NCI-H2227 (cell line): ENCODE results near the gene C11orf54.
"Not testable (repeated sequence)": the region's sequence is repeated elsewhere in the genome, so short reads cannot be mapped to it uniquely, and the experiment has no call there.

Experiments
- DNase-seq: peaks from one replicate; lab custom pipeline; 2025; ENCODE audit not compliant: unreplicated experiment; lab: John Stamatoyannopoulos, UW

Gene C11orf54

DNA sequence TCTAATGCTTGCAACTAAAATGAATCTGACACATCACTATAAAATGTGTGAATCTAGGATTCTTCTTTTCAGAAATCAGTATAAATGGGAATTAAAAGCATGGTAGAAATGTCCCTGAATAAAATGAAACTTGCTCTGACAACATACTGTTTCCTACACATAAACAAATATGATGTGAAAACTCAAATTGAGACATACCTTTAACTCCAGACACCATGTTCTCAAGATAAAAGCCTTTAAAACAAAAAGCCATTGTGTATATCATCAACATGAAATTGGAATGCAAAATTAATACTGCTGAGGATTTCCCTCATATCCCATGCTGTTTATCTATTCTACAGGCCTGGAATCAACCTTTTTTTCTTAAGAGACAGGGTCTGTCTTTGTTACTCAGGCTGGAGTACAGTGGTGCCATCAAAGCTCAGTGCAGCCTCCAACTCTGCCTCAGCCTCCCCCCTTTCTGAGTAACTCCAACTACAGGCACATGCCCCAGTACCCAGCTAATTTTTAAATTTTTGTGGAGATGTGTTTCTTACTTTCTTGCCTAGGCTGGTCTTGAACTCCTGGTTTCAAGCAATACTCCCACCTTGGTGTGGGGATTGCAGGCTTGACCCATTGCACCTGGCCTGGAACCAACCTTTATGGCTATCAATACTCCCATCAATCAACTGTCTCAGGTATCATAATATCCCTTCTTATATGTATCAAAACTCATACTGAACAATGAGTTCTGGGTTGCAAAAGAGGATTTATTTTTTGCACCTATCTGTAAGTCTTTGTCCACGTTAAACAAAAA is 6.8 kb upstream of the C11orf54 start:
- no peak for DNase-seq

DNA sequence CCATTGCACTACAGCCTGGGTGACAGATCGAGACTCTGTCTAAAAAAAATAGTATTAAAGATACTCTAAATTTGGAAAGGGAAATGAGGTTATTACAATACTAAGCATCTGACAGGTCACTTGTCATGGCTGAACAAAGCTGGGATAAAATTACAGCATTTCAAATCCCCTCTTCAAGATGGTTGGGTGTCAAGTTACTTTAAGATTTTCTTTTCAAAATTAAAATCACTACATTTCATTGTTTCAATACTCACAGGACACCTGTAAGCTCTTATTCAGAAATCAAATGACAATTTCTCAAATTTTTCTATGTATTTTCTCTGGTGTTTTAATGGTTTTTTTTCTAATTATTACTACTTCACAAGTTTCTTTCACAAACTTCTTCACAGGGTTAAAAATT is 5.8 kb upstream of the C11orf54 start:
- no peak for DNase-seq

DNA sequence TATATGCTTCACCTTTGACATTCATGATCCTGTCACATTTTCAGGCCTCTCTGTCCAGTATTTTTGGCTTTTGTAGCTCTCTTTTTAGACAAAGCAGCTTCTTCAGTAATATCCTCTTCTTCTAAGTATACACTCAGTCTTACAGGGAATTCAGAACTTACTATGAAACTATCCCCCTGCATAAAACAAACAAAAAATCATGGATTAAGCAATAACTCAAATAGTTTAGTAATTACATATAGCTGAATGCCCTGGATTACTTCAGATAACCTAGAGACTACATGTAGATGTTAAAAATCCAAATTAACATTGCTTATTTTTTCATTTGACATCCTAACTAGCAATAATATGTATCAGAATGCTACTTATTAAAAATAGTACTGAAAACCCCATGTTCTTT is 5.3 kb upstream of the C11orf54 start:
- DNase-seq, result no peak

DNA sequence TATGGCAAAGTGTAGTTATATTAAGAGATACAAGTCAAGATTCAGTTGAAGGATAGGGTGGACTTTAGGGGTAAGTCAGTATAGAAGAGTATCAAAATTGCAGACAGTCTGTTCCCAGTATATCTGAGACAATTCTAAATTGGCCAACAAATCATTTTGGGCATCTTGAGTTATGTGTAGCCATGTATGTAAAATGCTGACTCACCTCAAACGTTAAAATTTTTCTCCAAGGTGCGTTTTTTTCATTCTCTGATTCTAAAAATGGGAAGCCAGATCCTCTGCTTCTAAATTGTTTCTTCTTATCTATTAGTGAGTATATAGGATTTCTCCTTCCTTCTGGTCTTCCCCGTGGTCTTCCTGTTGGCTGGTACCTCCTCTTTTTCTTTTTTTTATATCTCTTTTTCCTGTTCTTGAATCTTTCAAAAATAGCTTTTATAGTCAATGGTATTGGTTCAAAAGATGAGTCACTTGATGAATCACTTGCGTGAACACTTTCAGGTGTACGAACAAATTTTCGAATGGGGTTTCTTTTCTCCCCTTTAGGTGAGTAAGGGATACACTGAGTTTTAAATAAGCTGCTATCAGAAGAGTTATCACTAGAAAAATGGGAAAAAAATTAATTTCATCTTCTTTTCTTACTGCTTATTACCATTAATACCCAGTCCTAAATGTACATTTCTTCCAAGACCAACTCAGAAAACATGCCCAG is 3.4 kb upstream of the C11orf54 start:
- DNase-seq, result no peak

DNA sequence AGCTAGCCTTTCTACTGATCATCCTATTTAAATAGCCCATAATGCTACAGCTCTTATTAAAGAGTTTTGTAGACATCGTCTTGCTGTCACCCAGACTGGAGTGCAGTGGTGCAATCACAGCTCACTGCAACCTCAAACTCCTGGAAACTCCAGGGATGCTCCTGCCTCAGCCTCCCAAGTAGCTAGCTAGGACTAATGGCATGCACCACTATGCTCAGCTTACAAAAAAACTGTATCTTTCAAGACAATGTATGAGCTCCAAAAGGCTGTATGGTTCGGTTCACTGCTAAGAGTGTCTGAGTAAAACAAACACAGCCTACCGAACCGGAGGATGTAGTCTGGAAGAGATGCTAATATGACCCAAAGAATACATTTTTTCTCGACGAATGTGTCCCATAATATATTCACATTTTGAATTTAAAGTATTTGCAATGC is 2.8 kb upstream of the C11orf54 start:
- DNase-seq, result no peak

DNA sequence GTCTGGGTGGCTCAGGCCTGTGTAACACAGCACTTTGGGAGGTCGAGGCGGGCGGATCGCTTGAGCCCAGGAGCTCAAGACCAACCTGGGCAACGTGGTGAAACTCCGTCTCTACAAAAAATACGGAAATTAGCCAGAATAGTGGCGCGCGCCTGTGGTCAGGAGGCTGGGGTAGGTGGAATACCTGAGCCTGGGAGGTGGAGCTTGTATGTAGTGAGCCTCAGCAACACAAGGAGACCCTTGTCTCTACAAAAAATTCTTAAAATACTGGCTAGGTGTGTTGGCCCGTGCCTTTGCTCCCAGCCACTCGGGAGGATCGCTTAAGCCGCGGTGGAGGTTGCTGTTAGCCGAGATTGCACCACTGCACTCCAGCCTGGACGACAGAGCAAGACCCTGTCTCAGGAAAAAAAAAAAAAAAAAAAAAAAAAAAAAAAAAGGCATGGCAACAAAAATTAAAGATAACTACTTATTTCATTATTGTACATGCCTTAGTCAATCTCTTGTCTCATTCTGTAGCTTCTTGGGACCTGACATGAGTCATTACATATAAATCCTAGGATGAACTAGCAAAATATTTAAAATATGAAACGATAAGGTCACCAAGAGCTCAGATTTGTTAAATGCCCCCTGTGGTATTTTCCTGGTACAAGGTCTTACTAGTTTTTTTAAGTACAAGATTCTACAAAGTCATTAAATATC is 1.3 kb upstream of the C11orf54 start:
- no peak for DNase-seq

DNA sequence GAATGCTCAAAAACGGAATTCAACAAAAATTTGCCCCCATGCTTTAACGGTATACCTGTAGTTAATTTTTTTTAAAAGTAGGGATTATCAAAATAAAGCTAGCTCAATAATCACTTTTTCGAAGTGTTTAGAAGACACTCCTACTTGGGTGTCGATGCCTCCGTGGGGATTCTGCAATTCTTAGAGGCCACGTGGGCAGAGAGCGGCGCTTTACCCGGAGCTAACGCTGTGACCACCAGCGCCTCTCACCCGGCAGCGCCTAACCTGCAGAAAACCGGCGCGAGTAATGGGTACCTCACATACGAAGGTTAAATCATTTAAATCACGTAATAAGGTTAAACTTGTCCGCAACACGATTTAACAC is 760 bp upstream of the C11orf54 start:
- peak; percentile 56 for DNase-seq

DNA sequence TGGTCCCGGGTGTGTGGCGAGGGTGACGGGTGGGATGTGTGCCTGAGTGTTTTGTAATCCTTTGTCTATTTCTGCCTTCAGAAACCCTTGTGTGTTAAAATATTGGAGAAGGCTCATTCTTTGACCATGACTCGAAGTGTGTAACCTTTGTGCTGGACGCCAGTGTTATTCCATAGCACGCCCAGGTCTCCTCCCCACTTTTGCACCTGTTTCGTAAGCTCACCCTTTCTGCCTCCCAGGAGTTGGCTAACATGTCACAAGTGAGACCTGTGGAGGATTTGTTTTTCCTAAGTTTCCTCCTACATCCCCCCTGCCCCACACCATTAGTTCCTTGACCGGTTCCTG is 382 bp downstream of the C11orf54 start:
- peak; percentile 33 for DNase-seq

DNA sequence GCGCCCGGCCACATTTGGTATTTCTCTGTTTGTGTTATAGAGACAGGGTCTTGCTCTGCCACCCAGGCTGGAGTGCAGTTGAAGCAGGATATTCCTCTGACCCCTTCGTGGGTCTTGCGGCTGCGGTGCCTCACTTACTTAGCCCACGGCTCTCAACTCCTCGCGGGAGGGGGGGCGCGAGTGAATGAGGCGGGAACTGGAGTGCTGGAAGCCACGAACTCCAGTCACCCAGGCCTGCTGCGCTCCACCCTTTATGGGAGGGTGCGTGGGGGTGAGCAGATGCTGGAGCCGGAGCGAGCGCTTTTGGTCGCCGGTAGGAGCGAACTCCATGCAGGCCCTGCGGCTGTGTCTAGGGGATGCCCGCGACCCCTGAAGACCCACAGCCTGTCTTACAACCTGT is 1.8 kb downstream of the C11orf54 start:
- DNase-seq, result no peak

DNA sequence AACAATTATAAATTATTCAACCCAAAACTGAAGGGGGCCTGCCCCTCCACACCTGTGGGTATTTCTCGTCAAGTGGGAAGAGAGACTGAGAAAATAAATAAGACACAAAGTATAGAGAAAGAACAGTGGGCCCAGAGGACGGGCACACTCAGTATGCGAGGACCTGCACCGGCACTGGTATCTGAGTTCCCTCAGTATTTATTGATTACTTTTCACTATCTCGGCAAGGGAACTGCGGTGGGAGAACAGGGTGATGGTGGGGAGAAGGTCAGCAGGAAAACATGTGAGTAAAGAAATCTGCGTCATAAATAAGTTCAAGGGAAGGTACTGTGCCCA is 3.2 kb downstream of the C11orf54 start:
- no peak for DNase-seq

DNA sequence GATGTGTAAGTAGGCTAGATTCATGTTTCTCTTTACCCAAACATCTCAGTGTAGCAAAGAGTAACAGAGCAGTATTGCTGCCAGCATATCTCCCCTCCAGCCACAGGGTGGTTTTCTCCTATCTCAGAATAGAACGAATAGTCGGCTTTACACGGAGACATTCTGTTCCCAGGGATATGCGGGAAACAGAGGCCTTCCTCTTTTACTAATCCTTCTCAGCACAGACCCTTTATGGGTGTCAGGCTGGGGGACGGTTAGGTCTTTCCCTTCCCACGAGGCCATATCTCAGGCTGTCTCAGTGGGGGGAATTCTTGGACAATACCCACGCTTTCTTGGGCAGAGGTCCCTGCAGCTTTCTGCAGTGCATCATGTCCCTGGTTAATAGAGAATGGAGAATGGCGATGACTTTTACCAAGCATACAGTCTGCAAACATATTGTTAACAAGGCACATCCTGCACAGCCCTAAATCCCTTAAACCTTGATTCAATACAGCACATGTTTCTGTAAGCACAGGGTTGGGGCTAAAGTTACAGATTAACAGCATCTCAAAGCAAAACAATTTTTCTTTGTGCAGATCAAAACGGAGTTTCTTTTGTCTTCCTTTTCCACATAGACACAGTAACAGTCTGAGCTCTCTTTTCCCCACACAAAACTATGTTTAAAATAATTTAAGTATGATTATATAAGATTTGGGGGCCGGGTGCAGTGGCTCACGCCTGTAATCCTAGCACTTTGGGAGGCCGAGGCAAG is 3.7 kb downstream of the C11orf54 start:
- not testable (repeated sequence) for DNase-seq

DNA sequence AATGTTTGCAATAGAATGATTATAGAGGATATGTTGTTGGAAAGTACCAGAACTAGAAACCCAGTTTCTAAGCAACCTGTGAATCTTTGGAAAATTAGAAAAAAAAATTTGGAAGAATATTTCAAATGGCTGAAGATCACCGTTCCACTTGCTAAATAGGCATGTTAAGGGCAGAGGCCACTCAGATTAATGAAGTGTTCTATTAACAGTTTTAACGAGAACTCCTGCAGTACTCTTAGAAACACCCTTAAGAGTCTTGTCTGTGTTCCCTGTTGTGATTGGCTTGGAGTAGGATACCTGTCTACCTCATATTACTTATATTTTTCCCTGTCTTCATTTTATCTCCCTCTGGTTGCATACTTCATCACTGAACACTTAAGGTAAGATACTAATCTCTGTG is 4.6 kb downstream of the C11orf54 start:
- DNase-seq, result no peak

DNA sequence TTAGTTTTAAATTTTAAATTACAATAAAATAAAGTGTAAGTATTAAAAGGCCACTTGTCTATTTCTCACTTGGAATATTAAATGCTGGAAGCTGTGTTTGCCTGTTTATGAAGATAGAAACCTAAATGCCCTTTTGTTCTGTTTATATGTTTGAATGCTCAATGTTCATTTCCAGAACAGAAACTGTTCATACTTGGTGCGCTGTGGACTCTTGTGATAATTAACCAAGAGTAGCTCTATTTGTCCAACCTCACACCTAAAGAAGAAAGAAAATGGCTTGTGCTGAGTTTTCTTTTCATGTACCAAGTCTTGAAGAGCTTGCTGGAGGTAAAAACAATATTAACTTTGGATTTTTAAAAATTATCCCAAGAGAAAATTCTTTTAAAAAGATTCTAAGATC is 5.7 kb downstream of the C11orf54 start:
- DNase-seq, result no peak

DNA sequence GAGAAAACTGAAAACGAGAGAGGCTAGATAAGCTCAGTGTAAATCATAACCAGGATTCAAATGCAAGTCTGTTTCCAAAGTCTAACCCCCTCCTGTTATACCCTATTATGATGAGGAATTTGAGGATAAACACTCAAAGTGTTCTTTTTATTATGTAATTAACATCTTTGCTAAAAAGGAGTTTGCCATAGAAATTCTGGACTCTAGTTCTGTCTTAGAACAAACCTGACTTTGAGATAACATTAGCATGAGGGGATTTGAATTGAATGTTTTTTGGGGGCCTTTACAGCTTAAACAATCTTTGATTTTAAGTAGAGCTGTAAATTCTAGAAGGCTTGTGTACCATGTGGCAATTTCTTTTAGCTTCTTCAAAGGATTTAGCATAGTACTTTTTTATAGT is 9.5 kb downstream of the C11orf54 start:
- no peak for DNase-seq

DNA sequence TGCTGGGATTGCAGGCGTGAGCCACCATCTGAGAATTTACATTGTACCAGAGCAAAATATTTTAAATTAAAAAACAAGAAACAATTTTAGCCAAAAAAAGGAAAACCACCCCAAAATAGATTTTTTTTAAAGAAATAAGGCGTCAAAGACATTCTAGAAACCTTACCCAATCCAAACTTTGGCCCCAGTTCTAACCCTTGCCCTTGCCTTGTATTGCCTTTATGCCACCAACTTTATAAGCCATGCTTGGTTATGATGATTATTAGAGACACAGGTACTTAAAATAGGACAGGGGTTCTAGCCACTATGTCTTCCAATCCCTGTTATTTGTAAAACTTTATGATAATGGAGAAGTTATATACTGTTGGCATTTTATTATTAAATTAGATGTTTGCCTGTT is 11.8 kb downstream of the C11orf54 start:
- no peak for DNase-seq

DNA sequence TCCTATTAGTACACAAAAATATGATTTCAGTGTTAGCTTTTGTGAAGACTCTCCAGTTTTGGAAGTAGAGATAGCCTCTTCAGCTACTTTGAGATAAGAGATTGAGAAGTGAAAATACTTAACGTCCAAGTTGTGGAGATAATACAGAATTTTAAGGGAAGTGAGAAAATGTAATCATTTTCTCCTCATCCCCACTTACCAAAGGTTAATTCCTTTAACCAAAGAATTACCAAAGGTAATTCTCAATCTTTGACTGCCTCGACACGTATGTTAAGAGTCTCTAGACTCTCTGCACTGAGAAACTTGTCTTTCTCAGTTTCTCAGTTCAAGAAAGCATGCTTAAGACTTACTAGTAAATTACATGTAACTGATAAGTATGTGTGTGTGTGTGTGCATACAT is 15.3 kb downstream of the C11orf54 start:
- DNase-seq, result no peak

DNA sequence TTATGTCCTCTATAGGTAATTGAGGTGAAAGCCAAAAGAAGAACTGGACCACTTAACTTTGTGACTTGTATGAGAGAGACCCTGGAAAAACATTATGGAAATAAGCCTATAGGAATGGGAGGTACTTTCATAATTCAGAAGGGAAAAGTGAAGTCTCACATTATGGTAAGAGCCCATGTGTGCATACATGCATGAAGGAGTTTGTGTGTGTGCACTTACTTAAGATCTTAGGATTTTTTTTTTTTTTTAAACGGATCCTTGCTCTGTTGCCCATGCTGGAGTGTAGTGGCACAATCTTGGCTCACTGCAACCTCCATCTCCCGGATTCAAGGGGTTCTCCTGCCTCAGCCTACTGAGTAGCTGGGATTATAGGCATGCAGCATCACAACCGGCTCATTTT is 15.8 kb downstream of the C11orf54 start:
- DNase-seq, result no peak

DNA sequence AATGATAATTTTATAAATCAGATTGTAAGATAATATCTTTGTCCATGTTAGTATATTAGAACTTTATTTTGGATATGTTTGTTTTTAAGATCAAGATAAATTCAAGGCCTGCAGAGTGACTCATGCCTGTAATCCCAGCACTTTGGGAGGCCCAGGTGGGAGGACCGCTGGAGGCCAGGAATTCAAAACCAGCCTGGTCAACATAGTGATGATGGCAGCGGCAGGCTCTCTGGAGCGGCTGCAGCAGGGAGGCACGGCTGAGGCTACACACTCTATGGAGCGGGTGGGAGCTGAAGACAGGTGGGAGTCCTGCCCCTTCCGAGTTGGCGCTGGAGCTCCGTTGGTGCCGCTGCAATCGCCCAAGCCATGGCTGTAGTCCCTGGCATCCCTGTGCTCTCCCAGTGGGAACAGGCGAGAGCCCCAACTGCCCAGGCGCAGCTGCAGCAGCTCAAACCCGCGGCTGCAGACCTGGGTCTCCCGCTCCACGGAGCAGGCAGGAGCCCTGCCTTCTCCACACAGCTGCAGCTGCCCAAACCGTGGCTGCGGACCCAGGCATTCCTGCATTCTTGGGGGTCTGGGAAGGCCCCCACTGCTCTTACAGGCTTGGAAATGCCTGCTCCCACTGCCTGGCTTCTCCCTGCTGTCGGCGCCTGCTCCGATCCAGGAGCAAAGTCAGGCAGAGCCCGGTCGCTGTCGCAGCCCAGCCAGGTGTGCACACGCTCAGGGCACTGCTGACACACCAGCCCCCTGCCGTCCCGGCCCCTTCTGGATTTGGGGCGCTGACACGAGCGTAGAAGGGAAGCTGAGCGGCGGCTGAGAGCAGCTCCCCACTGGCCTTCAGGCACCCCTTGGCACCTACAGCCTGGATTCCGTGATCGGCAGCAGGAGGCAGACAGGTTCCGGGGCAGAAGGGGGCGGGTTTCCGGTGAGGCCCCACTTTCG is 16.7 kb downstream of the C11orf54 start:
- no peak for DNase-seq

DNA sequence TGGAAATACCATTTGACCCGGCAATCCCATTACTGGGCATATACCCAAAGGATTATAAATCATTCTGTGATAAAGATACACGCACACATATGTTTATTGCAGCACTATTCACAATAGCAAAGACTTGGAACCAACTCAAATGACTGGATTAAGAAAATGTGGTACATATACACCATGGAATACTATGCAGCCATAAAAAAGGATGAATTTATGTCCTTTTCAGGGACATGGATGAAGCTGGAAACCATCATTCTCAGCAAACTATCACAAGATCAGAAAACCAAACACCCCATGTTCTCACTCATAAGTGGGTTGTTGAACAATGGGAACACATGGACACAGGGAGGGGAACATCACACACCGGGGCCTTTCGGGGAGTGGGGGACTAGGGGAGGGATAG is 17.7 kb downstream of the C11orf54 start:
- DNase-seq, result not testable (repeated sequence)

DNA sequence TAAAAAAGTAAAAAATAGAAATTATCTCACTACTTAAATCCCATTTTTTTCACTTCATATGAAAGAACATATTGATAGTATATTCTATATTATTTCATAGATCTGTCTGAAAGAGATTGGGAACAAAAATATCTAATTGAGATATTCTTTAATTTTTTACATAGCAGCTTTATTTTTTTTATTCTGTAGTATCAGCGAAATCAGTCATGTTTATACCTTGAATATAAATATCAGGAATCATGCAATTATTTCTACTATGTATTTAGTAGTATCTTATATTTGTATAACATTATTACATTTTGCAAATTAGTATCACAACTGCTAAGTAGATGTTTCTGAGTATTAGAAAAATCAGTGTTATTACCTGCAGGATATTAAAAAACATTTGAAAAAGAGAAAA is 20.4 kb downstream of the C11orf54 start:
- no peak for DNase-seq

DNA sequence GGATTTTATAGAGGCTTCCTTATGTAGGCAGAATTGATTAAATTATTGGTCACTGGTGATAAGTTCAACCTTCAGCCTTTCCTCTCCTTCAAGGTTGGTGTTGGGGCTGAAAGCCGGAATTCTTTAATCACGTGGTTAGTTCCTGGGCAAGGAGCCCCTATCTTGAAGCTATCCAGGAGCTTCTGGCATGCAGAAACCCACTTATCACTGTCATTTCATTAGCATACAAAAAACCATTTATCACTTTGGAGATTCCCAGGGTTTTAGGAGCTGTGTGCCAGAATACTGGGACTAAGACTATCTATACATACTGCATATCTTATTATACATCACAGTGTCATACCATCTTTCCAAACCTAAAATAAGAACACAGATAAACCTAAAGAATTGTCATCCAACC is 24.1 kb downstream of the C11orf54 start:
- no peak for DNase-seq
